ENCODE results near the gene SMIM11. TPM values are rescaled to one million over a fixed set of nuclear protein-coding genes. Genes with fewer than 3 reads are reported as not detected.
"Not testable (repeated sequence)": the region's sequence is repeated elsewhere in the genome, so short reads cannot be mapped to it uniquely, and the experiment has no call there.

Gene SMIM11
- 10 to 100 TPM in 2 of 4 donors, 1 to 10 TPM in 2; 3.5 to 14.5 (median 9.3) TPM for total RNA-seq
- 10 to 100 TPM in 1 of 3 donors, 1 to 10 TPM in 1, not detected in 1; 4.3 to 14.6 TPM for polyA plus RNA-seq

- DNase-seq; H3K36me3 ChIP-seq; intact Hi-C loops (cut with DNase I); H3K27ac ChIP-seq; H3K4me1 ChIP-seq; H3K4me3 ChIP-seq; H3K27me3 ChIP-seq; H3K9me3 ChIP-seq: not testable (repeated sequence)
- WGBS, 2 donors: no CpG with 5 or more reads among the region's 49 CpGs
Observed at GRCh38 chr21:34374940-34375618, at the start of gene SMIM11. Gene SMIM11 (plus strand): TSS chr21:34375507. CDS start chr21:34379505, 3,998 bp downstream.

- H3K36me3 ChIP-seq: no peaks in the 10 kb centered on the region
- no peak for DNase-seq
- TF ChIP-seq POLR2A (IDR thresholded peaks at IDR 0.05): no peak
- TF ChIP-seq CTCF (IDR thresholded peaks at IDR 0.05): no peak
- no peak for TF ChIP-seq POLR2AphosphoS5 (IDR thresholded peaks at IDR 0.05)
- no peak for TF ChIP-seq EP300 (IDR thresholded peaks at IDR 0.05)
- H3K9me3 ChIP-seq: no peaks in the 10 kb centered on the region
- no peaks in the 10 kb centered on the region for H3K27me3 ChIP-seq
- H3K4me3 ChIP-seq: no peak overlapping the region
- WGBS, 2 donors: 92 to 93% methylated on average over 8 of the region's 8 CpGs
- H3K4me1 ChIP-seq: no peaks in the 10 kb centered on the region
- intact Hi-C loops (cut with DNase I): no loop called here
- no peak overlapping the region for H3K27ac ChIP-seq
Observed at GRCh38 chr21:34330055-34330454, 45.3 kb upstream of the SMIM11 start.

GRCh38 chr21:34331726-34332125 is 43.6 kb upstream of the SMIM11 start:
- intact Hi-C loops (cut with DNase I): no loop called here

GRCh38 chr21:34332347-34332746 is 43.0 kb upstream of the SMIM11 start:
- no peak for DNase-seq
- intact Hi-C loops (cut with DNase I): no loop called here
- Histone ChIP-seq H3K27me3 (no peaks in the 10 kb centered on the region), H3K9me3 (no peaks in the 10 kb centered on the region), H3K4me3 (no peak overlapping the region), H3K4me1 (peaks cover 0 to 23% (median 16%) of the 10 kb centered on the region in 4 donors), H3K36me3 (no peaks in the 10 kb centered on the region), H3K27ac (no peak overlapping the region)
- WGBS, 2 donors: 94 to 95% methylated on average over 6 of the region's 6 CpGs
- TF ChIP-seq POLR2AphosphoS5 (IDR thresholded peaks at IDR 0.05): no peak
- TF ChIP-seq CTCF (IDR thresholded peaks at IDR 0.05): no peak
- TF ChIP-seq EP300 (IDR thresholded peaks at IDR 0.05): no peak
- no peak for TF ChIP-seq POLR2A (IDR thresholded peaks at IDR 0.05)

More at GRCh38 chr21:34331726-34332125, 43.6 kb upstream of the SMIM11 start:
- no peaks in the 10 kb centered on the region for H3K9me3 ChIP-seq
- TF ChIP-seq POLR2A (IDR thresholded peaks at IDR 0.05) (no peak), CTCF (IDR thresholded peaks at IDR 0.05) (no peak)
- H3K4me1 ChIP-seq: peaks cover 0 to 17% (median 10%) of the 10 kb centered on the region in 4 donors
- WGBS, 2 donors: 81% methylated on average over 5 of the region's 5 CpGs
- H3K27ac ChIP-seq: no peak overlapping the region
- no peak overlapping the region for H3K4me3 ChIP-seq
- DNase-seq: no peak
- no peaks in the 10 kb centered on the region for H3K27me3 ChIP-seq
- H3K36me3 ChIP-seq: no peaks in the 10 kb centered on the region

GRCh38 chr21:34333121-34333739 is 42.1 kb upstream of the SMIM11 start:
- no peak for DNase-seq
- no peaks in the 10 kb centered on the region for H3K27me3 ChIP-seq
- TF ChIP-seq POLR2AphosphoS5 (IDR thresholded peaks at IDR 0.05) (no peak), CTCF (IDR thresholded peaks at IDR 0.05) (no peak), POLR2A (IDR thresholded peaks at IDR 0.05) (no peak), EP300 (IDR thresholded peaks at IDR 0.05) (no peak)
- H3K36me3 ChIP-seq: no peaks in the 10 kb centered on the region
- intact Hi-C loops (cut with DNase I): no loop called here
- H3K9me3 ChIP-seq: no peaks in the 10 kb centered on the region
- H3K27ac ChIP-seq: no peak overlapping the region
- WGBS, 2 donors: 91 to 92% methylated on average over 13 of the region's 13 CpGs
- H3K4me3 ChIP-seq: no peak overlapping the region
- H3K4me1 ChIP-seq: peaks cover 0 to 32% (median 23%) of the 10 kb centered on the region in 4 donors

Data from sigmoid colon (tissue), 7 donors.